ENCODE data around the gene CINP. TPM values are rescaled to one million over a fixed set of nuclear protein-coding genes. Genes with fewer than 3 reads are reported as not detected.

The CINP gene
- total and polyA plus RNA-seq, 4 donors, result 31.0 to 71.9 (median 34.3) TPM

- TF ChIP-seq, protein P1, sequence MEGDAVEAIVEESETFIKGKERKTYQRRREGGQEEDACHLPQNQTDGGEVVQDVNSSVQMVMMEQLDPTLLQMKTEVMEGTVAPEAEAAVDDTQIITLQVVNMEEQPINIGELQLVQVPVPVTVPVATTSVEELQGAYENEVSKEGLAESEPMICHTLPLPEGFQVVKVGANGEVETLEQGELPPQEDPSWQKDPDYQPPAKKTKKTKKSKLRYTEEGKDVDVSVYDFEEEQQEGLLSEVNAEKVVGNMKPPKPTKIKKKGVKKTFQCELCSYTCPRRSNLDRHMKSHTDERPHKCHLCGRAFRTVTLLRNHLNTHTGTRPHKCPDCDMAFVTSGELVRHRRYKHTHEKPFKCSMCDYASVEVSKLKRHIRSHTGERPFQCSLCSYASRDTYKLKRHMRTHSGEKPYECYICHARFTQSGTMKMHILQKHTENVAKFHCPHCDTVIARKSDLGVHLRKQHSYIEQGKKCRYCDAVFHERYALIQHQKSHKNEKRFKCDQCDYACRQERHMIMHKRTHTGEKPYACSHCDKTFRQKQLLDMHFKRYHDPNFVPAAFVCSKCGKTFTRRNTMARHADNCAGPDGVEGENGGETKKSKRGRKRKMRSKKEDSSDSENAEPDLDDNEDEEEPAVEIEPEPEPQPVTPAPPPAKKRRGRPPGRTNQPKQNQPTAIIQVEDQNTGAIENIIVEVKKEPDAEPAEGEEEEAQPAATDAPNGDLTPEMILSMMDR (IDR thresholded peaks at IDR 0.05; ENCODE audit: control extremely low read depth, extremely low read depth), result no peak
- Histone ChIP-seq H3K36me3 (ENCODE audit: control insufficient read depth in 4 of 4, insufficient read depth in 4 of 4, low read length in 4 of 4) (peaks cover 0 to 8% (median 4%) of the 10 kb centered on the region in 4 donors), H3K27me3 (ENCODE audit: control insufficient read depth in 3 of 3, insufficient read depth in 3 of 3, low read length in 2 of 3) (no peaks in the 10 kb centered on the region), H3K4me1 (ENCODE audit: control insufficient read depth in 5 of 5, insufficient read depth in 5 of 5, low read length in 5 of 5) (peaks cover 0 to 6% (median 4%) of the 10 kb centered on the region in 5 donors), H3K27ac (ENCODE audit: low read depth in 1 of 2, low read length in 1 of 2) (no peak overlapping the region), H3K9me3 (ENCODE audit: control insufficient read depth in 4 of 4, insufficient read depth in 3 of 4, low read length in 3 of 4) (no peaks in the 10 kb centered on the region), H3K4me3 (no peak overlapping the region), H3K9ac (ENCODE audit: insufficient read depth in 1 of 2, low read length in 2 of 2) (no peak overlapping the region)
- ATAC-seq (ENCODE audit: insufficient read depth, low FRiP score) (no peak), DNase-seq (no peak)
Measured at GRCh38 chr14:102387086-102387485, 24.4 kb upstream of the CINP start.

DNA sequence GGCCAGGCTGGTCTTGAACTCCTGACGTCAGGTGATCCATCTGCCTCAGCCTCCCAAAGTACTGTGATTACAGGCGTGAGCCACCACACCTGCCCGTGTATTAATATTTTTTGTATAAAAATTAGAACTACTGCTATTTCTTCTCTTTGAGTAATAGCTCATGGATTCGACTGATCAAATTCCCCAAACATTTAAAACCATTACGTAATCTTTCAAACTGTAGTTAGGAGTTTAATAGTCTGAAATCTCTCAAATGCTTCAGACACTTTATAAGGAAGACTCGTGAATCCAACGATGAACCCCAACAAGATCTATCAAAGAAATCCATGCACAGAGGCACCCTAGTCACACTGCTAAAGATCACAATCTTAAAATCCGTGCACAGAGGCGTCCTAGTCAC is 16.1 kb upstream of the CINP start:
- Histone ChIP-seq H3K4me1 (ENCODE audit: control insufficient read depth in 5 of 5, insufficient read depth in 5 of 5, low read length in 5 of 5) (peaks cover 0 to 2% (median 0%) of the 10 kb centered on the region in 5 donors), H3K36me3 (ENCODE audit: control insufficient read depth in 4 of 4, insufficient read depth in 4 of 4, low read length in 4 of 4) (peaks cover 4 to 13% (median 11%) of the 10 kb centered on the region in 4 donors), H3K4me3 (no peak overlapping the region), H3K27me3 (ENCODE audit: control insufficient read depth in 3 of 3, insufficient read depth in 3 of 3, low read length in 2 of 3) (no peaks in the 10 kb centered on the region), H3K9me3 (ENCODE audit: control insufficient read depth in 4 of 4, insufficient read depth in 3 of 4, low read length in 3 of 4) (no peaks in the 10 kb centered on the region), H3K27ac (ENCODE audit: low read depth in 1 of 2, low read length in 1 of 2) (no peak overlapping the region), H3K9ac (ENCODE audit: insufficient read depth in 1 of 2, low read length in 2 of 2) (no peak overlapping the region)
- ATAC-seq (ENCODE audit: insufficient read depth, low FRiP score), result no peak
- TF ChIP-seq, protein P1 (IDR thresholded peaks at IDR 0.05; ENCODE audit: control extremely low read depth, extremely low read depth), result no peak
- WGBS, 2 donors, result 96% methylated on average over 9 of the region's 9 CpGs
- no peak for DNase-seq

DNA sequence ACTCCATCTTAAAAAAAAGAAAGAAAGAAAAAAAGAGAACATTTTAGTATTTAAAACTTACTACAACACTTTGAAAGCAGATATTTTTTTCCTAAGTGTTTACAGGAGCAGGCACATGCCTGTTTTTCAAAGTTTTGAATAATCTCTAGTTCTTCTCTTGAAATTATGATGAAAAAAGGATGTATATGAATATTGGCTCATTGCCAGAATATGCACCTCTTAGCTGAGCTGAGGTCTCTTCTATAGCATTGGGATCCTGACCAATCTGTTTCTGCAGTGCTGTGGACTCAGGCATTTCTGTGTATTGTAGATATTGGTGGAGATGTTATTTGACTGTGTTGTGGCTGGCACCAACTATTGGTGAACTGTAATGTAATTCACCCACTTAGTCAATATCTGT is 15.0 kb upstream of the CINP start:
- Histone ChIP-seq H3K9ac (ENCODE audit: insufficient read depth in 1 of 2, low read length in 2 of 2) (no peak overlapping the region), H3K4me1 (ENCODE audit: control insufficient read depth in 5 of 5, insufficient read depth in 5 of 5, low read length in 5 of 5) (peaks cover 0 to 2% (median 0%) of the 10 kb centered on the region in 5 donors), H3K4me3 (no peak overlapping the region), H3K27me3 (ENCODE audit: control insufficient read depth in 3 of 3, insufficient read depth in 3 of 3, low read length in 2 of 3) (no peaks in the 10 kb centered on the region), H3K9me3 (ENCODE audit: control insufficient read depth in 4 of 4, insufficient read depth in 3 of 4, low read length in 3 of 4) (no peaks in the 10 kb centered on the region), H3K27ac (ENCODE audit: low read depth in 1 of 2, low read length in 1 of 2) (no peak overlapping the region), H3K36me3 (ENCODE audit: control insufficient read depth in 4 of 4, insufficient read depth in 4 of 4, low read length in 4 of 4) (peaks cover 4 to 13% (median 11%) of the 10 kb centered on the region in 4 donors)
- TF ChIP-seq, protein P1 (IDR thresholded peaks at IDR 0.05; ENCODE audit: control extremely low read depth, extremely low read depth), result no peak
- ATAC-seq (ENCODE audit: insufficient read depth, low FRiP score) (no peak), DNase-seq (no peak)

- Histone ChIP-seq H3K9ac (ENCODE audit: insufficient read depth in 1 of 2, low read length in 2 of 2) (no peak overlapping the region), H3K36me3 (ENCODE audit: control insufficient read depth in 4 of 4, insufficient read depth in 4 of 4, low read length in 4 of 4) (peaks cover 4 to 10% (median 9%) of the 10 kb centered on the region in 4 donors), H3K4me1 (ENCODE audit: control insufficient read depth in 5 of 5, insufficient read depth in 5 of 5, low read length in 5 of 5) (peaks cover 0 to 3% (median 0%) of the 10 kb centered on the region in 5 donors), H3K4me3 (no peak overlapping the region), H3K9me3 (ENCODE audit: control insufficient read depth in 4 of 4, insufficient read depth in 3 of 4, low read length in 3 of 4) (no peaks in the 10 kb centered on the region), H3K27ac (ENCODE audit: low read depth in 1 of 2, low read length in 1 of 2) (no peak overlapping the region), H3K27me3 (ENCODE audit: control insufficient read depth in 3 of 3, insufficient read depth in 3 of 3, low read length in 2 of 3) (no peaks in the 10 kb centered on the region)
- DNase-seq (no peak), ATAC-seq (ENCODE audit: insufficient read depth, low FRiP score) (no peak)
- TF ChIP-seq, protein P1 (IDR thresholded peaks at IDR 0.05; ENCODE audit: control extremely low read depth, extremely low read depth), result no peak
- 95 to 96% methylated on average over 5 of the region's 5 CpGs for WGBS, 2 donors
Measured at GRCh38 chr14:102375119-102375518, 12.4 kb upstream of the CINP start.

Data from lung (tissue), 12 donors.